Effector memory CD4-positive, alpha-beta T cell (primary cell): ENCODE results near the gene COX7B2.

Experiments
- DNase-seq, 3 donors: peaks; one replicate each; pipeline ENCODE4 v3.0.0-alpha.2; 2020
- H3K27ac ChIP-seq: 2 replicates; pipeline ENCODE4 v1.7.0; 2013; ENCODE audit warnings: mild to moderate bottlenecking, low read length, moderate library complexity; ENCODE audit not compliant: insufficient read depth, poor library complexity, severe bottlenecking
- H3K27me3 ChIP-seq: replicated peaks from 2 replicates; pipeline ENCODE4 v1.7.0; 2013; ENCODE audit warnings: mild to moderate bottlenecking, low read length; ENCODE audit not compliant: insufficient read depth, control insufficient read depth, poor library complexity, severe bottlenecking
- H3K36me3 ChIP-seq: 2 replicates; pipeline ENCODE4 v1.7.0; 2013; ENCODE audit warnings: mild to moderate bottlenecking, low read length, moderate library complexity; ENCODE audit not compliant: control insufficient read depth, insufficient read depth
- H3K4me1 ChIP-seq: 2 replicates; pipeline ENCODE4 v1.7.0; 2013; ENCODE audit warnings: low read length, mild to moderate bottlenecking; ENCODE audit not compliant: control insufficient read depth, insufficient read depth, poor library complexity, severe bottlenecking
- H3K4me3 ChIP-seq: 2 replicates; pipeline ENCODE4 v1.7.0; 2013; ENCODE audit warnings: low read length, low read depth, mild to moderate bottlenecking; ENCODE audit not compliant: insufficient read depth, poor library complexity, severe bottlenecking
- H3K9me3 ChIP-seq: 2 replicates; pipeline ENCODE4 v1.7.0; 2013; ENCODE audit warnings: mild to moderate bottlenecking, low read length, moderate library complexity; ENCODE audit not compliant: control insufficient read depth
- total RNA-seq, 3 donors: gene quantifications; one replicate each; lab custom pipeline; 2026; lab: John Stamatoyannopoulos, UW

COX7B2 gene
- total RNA-seq = 0 reads per million in 3 donors

- no peak within 1 kb of the TSS for H3K27ac ChIP-seq
- no peaks in the 10 kb centered on the region for H3K36me3 ChIP-seq
- H3K4me3 ChIP-seq = no peak within 1 kb of the TSS
- no peak for DNase-seq
- no peaks in the 10 kb centered on the region for H3K4me1 ChIP-seq
- H3K27me3 ChIP-seq = no peaks in the 10 kb centered on the region
- H3K9me3 ChIP-seq = no peaks in the 10 kb centered on the region
These were observed at the start of gene COX7B2 for GRCh38 chr4:46909078-46909477. Gene COX7B2, minus strand, starts transcription at chr4:46909245. Its CDS starts 174,053 bp downstream, at chr4:46735192.

GRCh38 chr4:46956451-46956850 lies 47.4 kb upstream of the COX7B2 start:
- no peak for DNase-seq
- H3K27me3 ChIP-seq = no peaks in the 10 kb centered on the region
- H3K27ac ChIP-seq = no peak overlapping the region
- no peaks in the 10 kb centered on the region for H3K4me1 ChIP-seq
- H3K36me3 ChIP-seq = no peaks in the 10 kb centered on the region
- no peak overlapping the region for H3K4me3 ChIP-seq
- no peaks in the 10 kb centered on the region for H3K9me3 ChIP-seq

GRCh38 chr4:46955601-46956000 lies 46.6 kb upstream of the COX7B2 start:
- Histone ChIP-seq H3K9me3 (no peaks in the 10 kb centered on the region), H3K4me1 (no peaks in the 10 kb centered on the region), H3K27me3 (no peaks in the 10 kb centered on the region), H3K27ac (no peak overlapping the region), H3K4me3 (no peak overlapping the region), H3K36me3 (no peaks in the 10 kb centered on the region)
- DNase-seq = no peak

- Histone ChIP-seq H3K36me3 (no peaks in the 10 kb centered on the region), H3K4me3 (no peak overlapping the region), H3K27ac (no peak overlapping the region), H3K27me3 (no peaks in the 10 kb centered on the region), H3K9me3 (no peaks in the 10 kb centered on the region), H3K4me1 (no peaks in the 10 kb centered on the region)
- no peak for DNase-seq
These were observed 45.6 kb upstream of the COX7B2 start for GRCh38 chr4:46954643-46955042.

- H3K9me3 ChIP-seq = no peaks in the 10 kb centered on the region
These were observed 44.5 kb upstream of the COX7B2 start for GRCh38 chr4:46953564-46953963.

GRCh38 chr4:46952451-46952850 lies 43.4 kb upstream of the COX7B2 start:
- Histone ChIP-seq H3K27ac (no peak overlapping the region), H3K36me3 (no peaks in the 10 kb centered on the region), H3K9me3 (no peaks in the 10 kb centered on the region), H3K4me3 (no peak overlapping the region), H3K27me3 (no peaks in the 10 kb centered on the region), H3K4me1 (no peaks in the 10 kb centered on the region)
- no peak for DNase-seq

More at GRCh38 chr4:46953564-46953963, 44.5 kb upstream of the COX7B2 start:
- Histone ChIP-seq H3K27ac (no peak overlapping the region), H3K4me1 (no peaks in the 10 kb centered on the region), H3K36me3 (no peaks in the 10 kb centered on the region), H3K4me3 (no peak overlapping the region), H3K27me3 (no peaks in the 10 kb centered on the region)
- no peak for DNase-seq

- Histone ChIP-seq H3K9me3 (no peaks in the 10 kb centered on the region), H3K4me1 (no peaks in the 10 kb centered on the region), H3K27ac (no peak overlapping the region), H3K27me3 (no peaks in the 10 kb centered on the region), H3K4me3 (no peak overlapping the region), H3K36me3 (no peaks in the 10 kb centered on the region)
- DNase-seq = no peak
These were observed 41.8 kb upstream of the COX7B2 start for GRCh38 chr4:46950826-46951225.

- no peaks in the 10 kb centered on the region for H3K36me3 ChIP-seq
- no peak for DNase-seq
- no peak overlapping the region for H3K4me3 ChIP-seq
- no peaks in the 10 kb centered on the region for H3K4me1 ChIP-seq
- H3K9me3 ChIP-seq = no peaks in the 10 kb centered on the region
- no peaks in the 10 kb centered on the region for H3K27me3 ChIP-seq
- H3K27ac ChIP-seq = no peak overlapping the region
These were observed 40.8 kb upstream of the COX7B2 start for GRCh38 chr4:46949822-46950221.

GRCh38 chr4:46947541-46947940 lies 38.5 kb upstream of the COX7B2 start:
- Histone ChIP-seq H3K36me3 (no peaks in the 10 kb centered on the region), H3K4me3 (no peak overlapping the region), H3K27ac (no peak overlapping the region), H3K4me1 (no peaks in the 10 kb centered on the region), H3K27me3 (no peaks in the 10 kb centered on the region), H3K9me3 (no peaks in the 10 kb centered on the region)
- DNase-seq = no peak

- Histone ChIP-seq H3K36me3 (no peaks in the 10 kb centered on the region), H3K27ac (no peak overlapping the region), H3K4me3 (no peak overlapping the region), H3K4me1 (no peaks in the 10 kb centered on the region), H3K9me3 (no peaks in the 10 kb centered on the region), H3K27me3 (no peaks in the 10 kb centered on the region)
- no peak for DNase-seq
These were observed 38.0 kb upstream of the COX7B2 start for GRCh38 chr4:46946919-46947536.
